Right lobe of liver (tissue), 6 donors: ENCODE results near the gene HYDIN. TPM values are rescaled to one million over a fixed set of nuclear protein-coding genes. Genes with fewer than 3 reads are reported as not detected.

Experiments
- ATAC-seq, 4 donors: fragments of 200-7000 bp; cut with Tn5 transposase; one replicate each; pipeline ENCODE4 v1.9.1; 2020; ENCODE audit warnings: mild to moderate bottlenecking in 4 of 4, moderate library complexity in 4 of 4
- DNase-seq, 3 donors: peaks; one replicate each; pipeline ENCODE4 v3.0.0-alpha.2; 2020
- H3K27ac ChIP-seq, 3 donors: fragments of 200-600 bp; one replicate each; pipeline ENCODE4 v1.8.0; 2022
- H3K27me3 ChIP-seq, 2 donors: fragments of 200-600 bp; one replicate each; pipeline ENCODE4 v1.8.0; 2022
- H3K36me3 ChIP-seq, 4 donors: fragments of 200-600 bp; sonication (generic) in 1 of 4; one replicate each; pipeline versions ENCODE4 v1.5.1 to v1.8.0; 2017 to 2022; ENCODE audit warnings: control low read depth in 1 of 4
- H3K4me1 ChIP-seq, 4 donors: fragments of 200-600 bp; sonication (generic) in 1 of 4; one replicate each; pipeline versions ENCODE4 v1.5.1 to v1.8.0; 2017 to 2022; ENCODE audit warnings: control low read depth in 1 of 4
- H3K4me3 ChIP-seq, 3 donors: fragments of 200-600 bp; one replicate each; pipeline ENCODE4 v1.8.0; 2022
- H3K9me3 ChIP-seq, 4 donors: fragments of 200-600 bp; sonication (generic) in 1 of 4; one replicate each; pipeline versions ENCODE4 v1.5.1 to v1.8.0; 2017 to 2022; ENCODE audit warnings: control low read depth in 1 of 4
- POLR2A ChIP-seq: fragments of 450-650 bp; IDR thresholded peaks from one replicate; pipeline ENCODE4 v1.6.1; 2017; ENCODE audit warnings: antibody characterized with exemption, mild to moderate bottlenecking
- WGBS: methylation state at CpG from one replicate; pipeline ENCODE4 v1.1.6; 2018; ENCODE audit warnings: low coverage, low lambda C conversion rate; ENCODE audit not compliant: insufficient coverage; ENCODE audit errors: missing lambda C conversion rate; 5-methylcytosine and 5-hydroxymethylcytosine counted together
- intact Hi-C, 2 donors: fragments of 100-400 bp; cut with DNase I; formaldehyde crosslinking; loops; one replicate each; pipeline versions ENCODE4 v1.11.2 to v1.14.1; 2022
- total RNA-seq, 6 experiments: library from RNA; depleted of rRNA in 2 of 6; stranded (reverse); fragments of >200 nt in 2 of 6; fragmentation: NEBNext Ultra II Directional in 3 of 6; extraction: Animal tissue kit (Norgen Biotek cat#: 25700) in 3 of 6; gene quantifications; one replicate each; pipeline versions ENCODE4 v1.1.0 to v1.2.4, GENCODE V29; 2016 to 2023
- TF ChIP-seq, protein P1 (sequence below), 4 donors: fragments of 200-600 bp in 3 of 4; fragments of 450-650 bp in 1 of 4; IDR thresholded peaks; one replicate each; pipeline versions ENCODE4 v1.5.1 to v1.8.0; 2016 to 2022; ENCODE audit warnings: antibody characterized with exemption in 4 of 4, mild to moderate bottlenecking in 2 of 4
- donor health status: DM: no; HTN: yes; CAD: no.
- donor health status: DM: no; HTN: no; CAD: no.
- donor health status: DM: no; HTN: no; CAD: no.
- donor health status: DM: no; HTN: yes; CAD: no.
- donor health status: DM: no; HTN: yes; CAD: no.

The HYDIN gene
- total RNA-seq, 6 experiments from 2014 or later: 0.20 to 1.4 (median 0.27) TPM; not detected in 1

DNA sequence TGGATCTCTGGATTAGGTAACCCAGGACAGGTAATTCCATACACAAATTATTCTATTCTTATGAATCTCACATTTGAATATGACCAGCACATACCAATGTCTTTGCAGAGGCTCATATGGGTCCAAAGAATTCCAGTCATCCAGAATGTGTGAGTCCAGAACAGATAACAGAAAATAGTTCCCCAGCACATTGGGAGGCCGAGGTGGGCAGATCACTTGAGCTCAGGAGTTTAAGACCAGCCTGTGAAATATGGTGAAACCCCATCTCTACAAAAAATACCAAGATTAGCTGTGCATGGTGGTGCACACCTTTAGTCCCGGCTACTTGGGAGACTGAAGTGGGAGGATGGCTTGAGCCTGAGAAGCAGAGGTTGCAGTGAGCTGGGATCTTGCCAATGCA lies 26.9 kb downstream of the HYDIN start:
- ATAC-seq: no peak
- Histone ChIP-seq H3K27ac (no peak overlapping the region), H3K36me3 (no peaks in the 10 kb centered on the region), H3K27me3 (no peaks in the 10 kb centered on the region), H3K4me3 (no peak overlapping the region), H3K4me1 (no peaks in the 10 kb centered on the region), H3K9me3 (no peaks in the 10 kb centered on the region)
- intact Hi-C loops: no loop called here
- TF ChIP-seq, protein P1, sequence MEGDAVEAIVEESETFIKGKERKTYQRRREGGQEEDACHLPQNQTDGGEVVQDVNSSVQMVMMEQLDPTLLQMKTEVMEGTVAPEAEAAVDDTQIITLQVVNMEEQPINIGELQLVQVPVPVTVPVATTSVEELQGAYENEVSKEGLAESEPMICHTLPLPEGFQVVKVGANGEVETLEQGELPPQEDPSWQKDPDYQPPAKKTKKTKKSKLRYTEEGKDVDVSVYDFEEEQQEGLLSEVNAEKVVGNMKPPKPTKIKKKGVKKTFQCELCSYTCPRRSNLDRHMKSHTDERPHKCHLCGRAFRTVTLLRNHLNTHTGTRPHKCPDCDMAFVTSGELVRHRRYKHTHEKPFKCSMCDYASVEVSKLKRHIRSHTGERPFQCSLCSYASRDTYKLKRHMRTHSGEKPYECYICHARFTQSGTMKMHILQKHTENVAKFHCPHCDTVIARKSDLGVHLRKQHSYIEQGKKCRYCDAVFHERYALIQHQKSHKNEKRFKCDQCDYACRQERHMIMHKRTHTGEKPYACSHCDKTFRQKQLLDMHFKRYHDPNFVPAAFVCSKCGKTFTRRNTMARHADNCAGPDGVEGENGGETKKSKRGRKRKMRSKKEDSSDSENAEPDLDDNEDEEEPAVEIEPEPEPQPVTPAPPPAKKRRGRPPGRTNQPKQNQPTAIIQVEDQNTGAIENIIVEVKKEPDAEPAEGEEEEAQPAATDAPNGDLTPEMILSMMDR (IDR thresholded peaks at IDR 0.05): no peak
- no peak for TF ChIP-seq POLR2A
- WGBS: 100% methylated on average over 1 of the region's 2 CpGs
- DNase-seq: no peak

DNA sequence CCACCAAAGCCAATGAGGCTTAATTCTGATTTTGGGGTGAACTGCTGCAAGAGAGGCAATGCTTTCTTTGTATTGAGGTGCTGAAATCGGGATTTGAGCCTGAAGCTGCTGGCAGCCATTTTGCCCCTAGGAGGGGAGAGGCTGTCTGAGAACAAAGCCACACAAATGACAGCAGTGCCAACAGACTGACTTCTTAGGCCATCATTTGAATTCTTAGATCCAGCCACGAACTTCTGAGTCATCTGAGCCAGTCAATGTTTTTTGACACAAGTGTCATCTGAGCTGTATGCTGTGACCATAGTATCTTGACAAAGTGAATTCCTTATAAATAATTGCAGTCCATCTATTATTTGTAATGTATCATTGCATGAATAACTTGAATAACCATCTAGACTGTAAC lies 29.0 kb downstream of the HYDIN start:
- ATAC-seq: no peak
- no peaks in the 10 kb centered on the region for H3K9me3 ChIP-seq
- intact Hi-C loops: no loop called here
- H3K36me3 ChIP-seq: no peaks in the 10 kb centered on the region
- H3K27ac ChIP-seq: no peak overlapping the region
- no peak overlapping the region for H3K4me3 ChIP-seq
- no peak for TF ChIP-seq POLR2A
- TF ChIP-seq, protein P1 (IDR thresholded peaks at IDR 0.05): no peak
- H3K27me3 ChIP-seq: no peaks in the 10 kb centered on the region
- no peak for DNase-seq
- H3K4me1 ChIP-seq: no peaks in the 10 kb centered on the region
- WGBS: 0% methylated on average over 1 of the region's 2 CpGs

DNA sequence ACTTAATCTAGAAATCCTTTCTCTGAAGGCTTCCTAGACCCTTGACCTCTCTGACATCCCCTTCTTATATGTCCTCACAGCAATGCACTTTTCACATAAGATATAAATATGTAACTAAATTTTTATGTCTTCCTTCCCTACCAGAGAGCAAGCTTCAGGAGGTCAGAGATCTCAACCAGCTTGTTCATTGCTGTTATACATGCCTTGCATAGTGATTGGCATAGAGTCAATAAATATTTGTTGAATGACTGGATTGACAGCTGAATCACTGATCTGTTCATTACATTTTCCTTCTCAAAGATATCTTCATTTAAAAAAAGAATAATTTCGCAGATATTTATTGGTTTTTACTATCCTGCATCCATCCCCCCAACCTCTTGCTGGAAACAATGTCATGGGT lies 29.5 kb downstream of the HYDIN start:
- no peaks in the 10 kb centered on the region for H3K4me1 ChIP-seq
- TF ChIP-seq, protein P1 (IDR thresholded peaks at IDR 0.05): no peak
- TF ChIP-seq POLR2A: no peak
- no peaks in the 10 kb centered on the region for H3K9me3 ChIP-seq
- WGBS: 33% methylated on average over 1 of the region's 1 CpG
- no peak overlapping the region for H3K27ac ChIP-seq
- no peak overlapping the region for H3K4me3 ChIP-seq
- H3K27me3 ChIP-seq: no peaks in the 10 kb centered on the region
- ATAC-seq: no peak
- H3K36me3 ChIP-seq: no peaks in the 10 kb centered on the region
- intact Hi-C loops: no loop called here
- DNase-seq: no peak

DNA sequence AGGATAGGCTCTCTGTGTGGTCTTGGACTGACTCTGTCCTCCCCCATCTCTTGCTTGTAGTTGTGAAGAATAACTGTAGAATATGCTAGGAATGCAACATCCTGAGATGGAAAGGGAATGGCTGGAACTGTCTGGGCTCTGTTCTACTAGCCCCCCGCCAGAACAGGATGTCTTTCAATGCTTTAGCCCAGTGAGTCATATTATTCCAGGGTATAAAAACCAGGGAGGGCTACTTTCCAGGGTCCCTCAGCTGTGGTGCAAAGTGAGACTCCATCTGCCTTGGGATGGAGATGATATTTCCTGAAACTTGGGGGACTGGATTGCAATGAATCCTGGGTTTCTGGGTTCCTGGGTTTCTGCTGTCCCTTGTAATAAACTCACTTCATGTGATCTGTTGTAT lies 32.1 kb downstream of the HYDIN start:
- Histone ChIP-seq H3K27me3 (no peaks in the 10 kb centered on the region), H3K36me3 (no peaks in the 10 kb centered on the region), H3K27ac (no peak overlapping the region), H3K4me1 (no peaks in the 10 kb centered on the region), H3K9me3 (no peaks in the 10 kb centered on the region), H3K4me3 (no peak overlapping the region)
- 57% methylated on average over 1 of the region's 1 CpG for WGBS
- TF ChIP-seq, protein P1 (IDR thresholded peaks at IDR 0.05): no peak
- TF ChIP-seq POLR2A: no peak
- no peak for ATAC-seq
- DNase-seq: no peak
- intact Hi-C loops: no loop called here

- Histone ChIP-seq H3K27me3 (no peaks in the 10 kb centered on the region), H3K4me3 (no peak overlapping the region), H3K27ac (no peak overlapping the region), H3K9me3 (no peaks in the 10 kb centered on the region), H3K4me1 (no peaks in the 10 kb centered on the region), H3K36me3 (no peaks in the 10 kb centered on the region)
- ATAC-seq (no peak), DNase-seq (no peak)
- WGBS: 64% methylated on average over 5 of the region's 5 CpGs
- intact Hi-C loops: no loop called here
- no peak for TF ChIP-seq POLR2A
- TF ChIP-seq, protein P1 (IDR thresholded peaks at IDR 0.05): no peak
Measured at GRCh38 chr16:71192387-71192786, 38.1 kb downstream of the HYDIN start.
